ENCODE measurements around the gene CREBZF.
A peak's percentile ranks its signal among the peaks of the same experiment; 100 is the strongest.
"Not testable (repeated sequence)": the region's sequence is repeated elsewhere in the genome, so short reads cannot be mapped to it uniquely, and the experiment has no call there.

CREBZF gene

GRCh38 chr11:85670949-85671663, 6.2 kb upstream of the CREBZF start:
- DNase-seq (ENCODE audit: low read depth): not testable (repeated sequence)

- DNase-seq (ENCODE audit: low read depth): no peak
These were observed 3.2 kb upstream of the CREBZF start for GRCh38 chr11:85668157-85668556.

- no peak for DNase-seq (ENCODE audit: low read depth)
These were observed 1.8 kb upstream of the CREBZF start for GRCh38 chr11:85666687-85667086.

- DNase-seq (ENCODE audit: low read depth): no peak
These were observed 804 bp upstream of the CREBZF start for GRCh38 chr11:85665733-85666132.

GRCh38 chr11:85663753-85664614, 945 bp downstream of the CREBZF start:
- peak; percentile 82 for DNase-seq (ENCODE audit: low read depth)

- DNase-seq (ENCODE audit: low read depth): no peak
These were observed 1.7 kb downstream of the CREBZF start for GRCh38 chr11:85663080-85663752.

GRCh38 chr11:85661972-85662664, 2.8 kb downstream of the CREBZF start:
- DNase-seq (ENCODE audit: low read depth): no peak

- DNase-seq (ENCODE audit: low read depth): no peak
These were observed 6.7 kb downstream of the CREBZF start for GRCh38 chr11:85658180-85658579.

GRCh38 chr11:85656777-85657176, 8.2 kb downstream of the CREBZF start:
- DNase-seq (ENCODE audit: low read depth): no peak

GRCh38 chr11:85654343-85654742, 10.6 kb downstream of the CREBZF start:
- not testable (repeated sequence) for DNase-seq (ENCODE audit: low read depth)

GRCh38 chr11:85652786-85653447, 12.0 kb downstream of the CREBZF start:
- DNase-seq (ENCODE audit: low read depth): no peak

GRCh38 chr11:85651118-85651517, 13.8 kb downstream of the CREBZF start:
- DNase-seq (ENCODE audit: low read depth): no peak

- peak; percentile 84 for DNase-seq (ENCODE audit: low read depth)
These were observed 17.2 kb downstream of the CREBZF start, which contains the start of gene TMEM126A for GRCh38 chr11:85647604-85648299. Gene TMEM126A, plus strand, starts transcription at chr11:85647967. Its CDS starts 2,289 bp downstream, at chr11:85650256.

- DNase-seq (ENCODE audit: low read depth): no peak
These were observed 17.9 kb downstream of the CREBZF start for GRCh38 chr11:85647078-85647477.

GRCh38 chr11:85643191-85643614, 21.7 kb downstream of the CREBZF start:
- DNase-seq (ENCODE audit: low read depth): no peak

GRCh38 chr11:85634747-85635146, 30.2 kb downstream of the CREBZF start:
- no peak for DNase-seq (ENCODE audit: low read depth)

- DNase-seq (ENCODE audit: low read depth): no peak
These were observed 36.1 kb downstream of the CREBZF start for GRCh38 chr11:85628771-85629341.

- peak; percentile 92 for DNase-seq (ENCODE audit: low read depth)
These were observed 36.7 kb downstream of the CREBZF start, which contains the start of gene TMEM126B for GRCh38 chr11:85627998-85628770. Gene TMEM126B, plus strand, starts transcription at chr11:85628593. Its CDS starts 15 bp downstream, at chr11:85628608.

- DNase-seq (ENCODE audit: low read depth): no peak
These were observed 37.5 kb downstream of the CREBZF start, which contains the start of gene DLG2 for GRCh38 chr11:85627332-85627997. Gene DLG2, minus strand, starts transcription at chr11:85627344.
